Measurements from ENCODE around the gene SDSL.

DNA sequence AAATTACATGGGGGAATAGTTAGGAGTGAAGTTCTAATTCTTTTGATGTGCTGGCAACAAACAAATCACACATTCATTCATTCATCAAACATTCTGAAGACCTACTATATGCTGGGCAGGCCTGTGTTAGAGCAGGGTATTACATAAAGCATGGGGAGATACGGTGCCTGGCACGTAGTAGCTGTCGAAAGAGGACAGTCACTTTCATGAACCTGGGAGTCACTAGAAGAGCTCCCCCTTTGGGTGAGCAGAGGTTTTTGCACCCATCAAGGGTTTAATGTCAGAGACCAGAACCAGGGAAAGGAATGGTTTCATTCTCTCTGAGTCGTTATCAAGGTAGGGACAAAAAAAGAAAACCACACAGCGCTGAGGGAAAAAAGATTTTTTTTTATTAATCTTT lies 39.5 kb downstream of the SDSL start:
- TF ChIP-seq, protein P1, sequence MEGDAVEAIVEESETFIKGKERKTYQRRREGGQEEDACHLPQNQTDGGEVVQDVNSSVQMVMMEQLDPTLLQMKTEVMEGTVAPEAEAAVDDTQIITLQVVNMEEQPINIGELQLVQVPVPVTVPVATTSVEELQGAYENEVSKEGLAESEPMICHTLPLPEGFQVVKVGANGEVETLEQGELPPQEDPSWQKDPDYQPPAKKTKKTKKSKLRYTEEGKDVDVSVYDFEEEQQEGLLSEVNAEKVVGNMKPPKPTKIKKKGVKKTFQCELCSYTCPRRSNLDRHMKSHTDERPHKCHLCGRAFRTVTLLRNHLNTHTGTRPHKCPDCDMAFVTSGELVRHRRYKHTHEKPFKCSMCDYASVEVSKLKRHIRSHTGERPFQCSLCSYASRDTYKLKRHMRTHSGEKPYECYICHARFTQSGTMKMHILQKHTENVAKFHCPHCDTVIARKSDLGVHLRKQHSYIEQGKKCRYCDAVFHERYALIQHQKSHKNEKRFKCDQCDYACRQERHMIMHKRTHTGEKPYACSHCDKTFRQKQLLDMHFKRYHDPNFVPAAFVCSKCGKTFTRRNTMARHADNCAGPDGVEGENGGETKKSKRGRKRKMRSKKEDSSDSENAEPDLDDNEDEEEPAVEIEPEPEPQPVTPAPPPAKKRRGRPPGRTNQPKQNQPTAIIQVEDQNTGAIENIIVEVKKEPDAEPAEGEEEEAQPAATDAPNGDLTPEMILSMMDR (IDR thresholded peaks at IDR 0.05), result peak; percentile 73
- TF ChIP-seq EZH2 (IDR thresholded peaks at IDR 0.05), result no peak
- TF ChIP-seq EZH2phosphoT487 (IDR thresholded peaks at IDR 0.05), result no peak

All from neural progenitor cell (in vitro differentiated cells).